WTC11 (cell line): ENCODE data around the gene PTPRT.

ENCODE experiments used
- E2F1 ChIP-seq: sonication (generic); formaldehyde crosslinking; IDR thresholded peaks from 2 replicates; pipeline ENCODE4 v1.8.0; 2022; ENCODE audit warnings: mild to moderate bottlenecking, missing genetic modification reagents
- TF ChIP-seq, protein P1 (sequence below): fragments of 200-600 bp; IDR thresholded peaks from 2 replicates; pipeline ENCODE4 v1.8.0; 2022; ENCODE audit warnings: antibody characterized with exemption

GRCh38 chr20:43167021-43167420 lies 22.7 kb downstream of the PTPRT start:
- TF ChIP-seq, protein P1, sequence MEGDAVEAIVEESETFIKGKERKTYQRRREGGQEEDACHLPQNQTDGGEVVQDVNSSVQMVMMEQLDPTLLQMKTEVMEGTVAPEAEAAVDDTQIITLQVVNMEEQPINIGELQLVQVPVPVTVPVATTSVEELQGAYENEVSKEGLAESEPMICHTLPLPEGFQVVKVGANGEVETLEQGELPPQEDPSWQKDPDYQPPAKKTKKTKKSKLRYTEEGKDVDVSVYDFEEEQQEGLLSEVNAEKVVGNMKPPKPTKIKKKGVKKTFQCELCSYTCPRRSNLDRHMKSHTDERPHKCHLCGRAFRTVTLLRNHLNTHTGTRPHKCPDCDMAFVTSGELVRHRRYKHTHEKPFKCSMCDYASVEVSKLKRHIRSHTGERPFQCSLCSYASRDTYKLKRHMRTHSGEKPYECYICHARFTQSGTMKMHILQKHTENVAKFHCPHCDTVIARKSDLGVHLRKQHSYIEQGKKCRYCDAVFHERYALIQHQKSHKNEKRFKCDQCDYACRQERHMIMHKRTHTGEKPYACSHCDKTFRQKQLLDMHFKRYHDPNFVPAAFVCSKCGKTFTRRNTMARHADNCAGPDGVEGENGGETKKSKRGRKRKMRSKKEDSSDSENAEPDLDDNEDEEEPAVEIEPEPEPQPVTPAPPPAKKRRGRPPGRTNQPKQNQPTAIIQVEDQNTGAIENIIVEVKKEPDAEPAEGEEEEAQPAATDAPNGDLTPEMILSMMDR: no peak
- TF ChIP-seq E2F1 (CRISPR knock-in tag): no peak
